HepG2 (cell line): Measurements from ENCODE around the gene TNRC18. TPM values are rescaled to one million over a fixed set of nuclear protein-coding genes. Genes with fewer than 3 reads are reported as not detected.
"Not testable (repeated sequence)": the region's sequence is repeated elsewhere in the genome, so short reads cannot be mapped to it uniquely, and the experiment has no call there.

Experiments
- ATAC-seq: fragments of 200-7000 bp; cut with Tn5 transposase; 3 replicates; pipeline ENCODE4 v1.9.1; 2020; ENCODE audit warnings: mild to moderate bottlenecking, moderate library complexity
- BruUV-seq: library from RNA; stranded (reverse); fragments of 400-500 nt; replicated peaks from 2 replicates; lab custom pipeline; 2021; lab: Mats Ljungman, UMichigan
- CTCF ChIA-PET: fragments of 300-600 bp; formaldehyde crosslinking; extraction: SDS; loops from one replicate; lab custom pipeline; 2021; ENCODE audit warnings: low total read pairs, inconsistent platforms, low intra/inter-chr PET ratio; lab: Yijun Ruan, JAX
- POLR2A ChIA-PET: fragments of 350-600 bp; sonication (Branson Sonifier 250); formaldehyde crosslinking; loops from one replicate; lab custom pipeline; 2020; ENCODE audit warnings: antibody characterized with exemption, inconsistent platforms; lab: Yijun Ruan, JAX
- DNase-seq: peaks from one replicate; pipeline ENCODE4 v3.0.0-alpha.2; 2015; ENCODE audit warnings: low spot score
- FAIRE-seq: peaks from 3 replicates; lab custom pipeline; 2011; peaks lifted over from hg19 to GRCh38; lab: Jason Lieb, UNC
- H2AFZ ChIP-seq: one replicate; pipeline ENCODE4 v1.6.1; 2011; ENCODE audit warnings: low read length, inconsistent platforms
- H3K27ac ChIP-seq: fragments of 300-600 bp; 3 replicates; pipeline ENCODE4 v1.8.0; 2011; ENCODE audit warnings: mixed run types, mild to moderate bottlenecking, mixed read lengths, low read length, inconsistent platforms; ENCODE audit not compliant: insufficient read depth; ENCODE audit errors: extremely low read length
- H3K27me3 ChIP-seq, 2 experiments: fragments of 200-600 bp in 1 of 2; 2 replicates in 1 of 2; 3 replicates in 1 of 2; pipeline versions ENCODE4 v1.6.0 to v1.8.0; 2011; ENCODE audit warnings: low read length in 2 of 2, mild to moderate bottlenecking in 2 of 2, moderate library complexity in 2 of 2, inconsistent platforms in 1 of 2; ENCODE audit not compliant: insufficient read depth in 2 of 2, control insufficient read depth in 1 of 2
- H3K36me3 ChIP-seq, 2 experiments: fragments of 200-600 bp in 1 of 2; replicated peaks in 1 of 2; 2 replicates in 1 of 2; 3 replicates in 1 of 2; pipeline versions ENCODE4 v1.5.1 to v1.8.0; 2011; ENCODE audit warnings: low read length in 2 of 2, inconsistent platforms in 1 of 2; ENCODE audit not compliant: insufficient read depth in 2 of 2, control insufficient read depth in 1 of 2
- H3K4me1 ChIP-seq: 2 replicates; pipeline ENCODE4 v1.5.1; 2012; ENCODE audit warnings: low read length, inconsistent platforms; ENCODE audit not compliant: insufficient read depth
- H3K4me2 ChIP-seq: 2 replicates; pipeline ENCODE4 v1.6.0; 2011; ENCODE audit warnings: low read depth, low read length, inconsistent platforms
- H3K4me3 ChIP-seq, 3 experiments: fragments of 200-600 bp in 1 of 3; sonication (generic), shearing (Covaris generic) in 1 of 3; replicated peaks in 1 of 3; 2 replicates each; pipeline ENCODE4 v1.5.1; 2011 to 2016; ENCODE audit warnings: low read length in 3 of 3, inconsistent platforms in 2 of 3, low read depth in 2 of 3, mild to moderate bottlenecking in 2 of 3, control low read depth in 1 of 3, mixed read lengths in 1 of 3; ENCODE audit not compliant: insufficient read depth in 1 of 3
- H3K79me2 ChIP-seq: one replicate; pipeline ENCODE4 v1.6.1; 2011; ENCODE audit warnings: low read length, inconsistent platforms; ENCODE audit not compliant: insufficient read depth
- H3K9ac ChIP-seq: 2 replicates; pipeline ENCODE4 v1.6.0; 2011; ENCODE audit warnings: mild to moderate bottlenecking, low read depth, low read length, inconsistent platforms; ENCODE audit not compliant: insufficient read depth
- H3K9me3 ChIP-seq: 2 replicates; pipeline ENCODE4 v1.5.1; 2012; ENCODE audit warnings: mild to moderate bottlenecking, low read length
- H4K20me1 ChIP-seq: 2 replicates; pipeline ENCODE4 v1.6.0; 2011; ENCODE audit warnings: inconsistent platforms, mild to moderate bottlenecking, low read length, moderate library complexity; ENCODE audit not compliant: insufficient read depth
- CCDC6 ChIP-seq: sonication (generic); formaldehyde crosslinking; IDR thresholded peaks from 2 replicates; pipeline ENCODE4 v1.8.1; 2022; ENCODE audit warnings: mild to moderate bottlenecking, missing genetic modification reagents, moderate library complexity
- RAD21 ChIP-seq: fragments of 450-650 bp; formaldehyde crosslinking; IDR thresholded peaks from 2 replicates; pipeline ENCODE4 v1.5.0; 2020; ENCODE audit warnings: mild to moderate bottlenecking
- RBM22 ChIP-seq: fragments of 200-400 bp; formaldehyde crosslinking; optimal IDR thresholded peaks from 2 replicates; pipeline ENCODE3; 2017; ENCODE audit warnings: mild to moderate bottlenecking, low read length, moderate library complexity
- SMC3 ChIP-seq: IDR thresholded peaks from 2 replicates; pipeline ENCODE4 v1.6.1; 2011; ENCODE audit warnings: low read length, improper control_type of control experiment
- STAG1 ChIP-seq: sonication (generic); formaldehyde crosslinking; IDR thresholded peaks from 2 replicates; pipeline ENCODE4 v1.4.0; 2020; ENCODE audit warnings: missing genetic modification reagents
- THAP11 ChIP-seq: IDR thresholded peaks from 2 replicates; pipeline ENCODE4 v1.6.1; 2016; ENCODE audit warnings: missing biosample characterization, missing genetic modification reagents
- XRCC5 ChIP-seq: fragments of 200-400 bp; formaldehyde crosslinking; optimal IDR thresholded peaks from 2 replicates; pipeline ENCODE3; 2017; ENCODE audit warnings: mild to moderate bottlenecking, low read length
- ZNF430 ChIP-seq: sonication (generic); formaldehyde crosslinking; IDR thresholded peaks from 2 replicates; pipeline ENCODE4 v1.9.0; 2021; ENCODE audit warnings: mild to moderate bottlenecking, missing genetic modification reagents
- WGBS: methylation state at CpG from one replicate; pipeline ENCODE4 v1.1.6; 2017; ENCODE audit warnings: low lambda C conversion rate; 5-methylcytosine and 5-hydroxymethylcytosine counted together
- in situ Hi-C: cut with HindIII; loops from 2 replicates; pipeline ENCODE4 v1.10.0; 2017; ENCODE audit warnings: low pct_unique_long_range_greater_than_20kb; ENCODE audit not compliant: extremely low pct_ligation_motif_present
- intact Hi-C: fragments of 100-400 bp; cut with micrococcal nuclease; formaldehyde crosslinking; loops from one replicate; pipeline ENCODE4 v1.10.0; 2022; ENCODE audit not compliant: unreplicated experiment
- polyA plus RNA-seq, 8 experiments: library from polyadenylated mRNA; depleted of rRNA in 3 of 8; stranded (reverse) in 7 of 8; unstranded in 1 of 8; fragments of >200 nt; fragmentation: Illumina TruSeq in 4 of 8; extraction: Trizol in 4 of 8; gene quantifications; 2 replicates each; pipeline versions ENCODE4 v1.2.1 to v1.2.3, GENCODE V29; 2011 to 2016; ENCODE audit warnings: low read depth in 4 of 8, missing spikeins in 1 of 8, mixed read lengths in 1 of 8; ENCODE audit not compliant: insufficient read depth in 1 of 8
- total RNA-seq, 5 experiments: library from RNA; depleted of rRNA; stranded (reverse); fragments of >200 nt; fragmentation: Illumina TruSeq; extraction: Trizol; gene quantifications; 2 replicates each; pipeline ENCODE4 v1.2.3, GENCODE V29; 2016; ENCODE audit warnings: low read depth in 1 of 5
- TF ChIP-seq, protein P1 (sequence below): sonication (generic); formaldehyde crosslinking; IDR thresholded peaks from 2 replicates; pipeline ENCODE4 v1.5.0; 2020; ENCODE audit warnings: mild to moderate bottlenecking, missing genetic modification reagents, moderate library complexity
- TF ChIP-seq, protein P2 (sequence below): sonication (generic); formaldehyde crosslinking; IDR thresholded peaks from 2 replicates; pipeline ENCODE4 v1.4.0; 2020; ENCODE audit warnings: missing genetic modification reagents

TNRC18 gene
- total and polyA plus RNA-seq, 2 of the 13 experiments (the other 11 are each of a cell fraction or from before 2014, with no cell fraction given): 11.7 to 17.4 TPM

DNA sequence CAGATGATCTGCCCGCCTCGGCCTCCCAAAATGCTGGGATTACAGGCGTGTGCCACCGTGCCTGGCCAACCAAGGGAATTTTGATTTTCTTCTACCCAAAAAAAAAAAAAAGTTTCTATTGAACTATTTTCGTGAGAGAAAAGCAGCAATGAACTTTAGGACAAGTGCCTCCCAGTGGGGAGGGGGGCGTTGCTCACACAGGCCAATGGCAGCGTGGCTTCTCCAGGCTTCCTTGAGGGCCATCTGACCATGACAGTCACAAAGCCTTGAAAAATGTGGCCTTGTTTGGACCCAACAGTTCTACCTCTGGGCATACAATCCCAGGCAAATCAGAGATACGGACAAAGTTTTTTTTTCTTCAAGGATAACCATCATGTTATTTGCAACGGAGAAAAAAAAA lies 56.0 kb downstream of the TNRC18 start (continued):
- TF ChIP-seq CCDC6 (CRISPR knock-in tag): no peak

DNA sequence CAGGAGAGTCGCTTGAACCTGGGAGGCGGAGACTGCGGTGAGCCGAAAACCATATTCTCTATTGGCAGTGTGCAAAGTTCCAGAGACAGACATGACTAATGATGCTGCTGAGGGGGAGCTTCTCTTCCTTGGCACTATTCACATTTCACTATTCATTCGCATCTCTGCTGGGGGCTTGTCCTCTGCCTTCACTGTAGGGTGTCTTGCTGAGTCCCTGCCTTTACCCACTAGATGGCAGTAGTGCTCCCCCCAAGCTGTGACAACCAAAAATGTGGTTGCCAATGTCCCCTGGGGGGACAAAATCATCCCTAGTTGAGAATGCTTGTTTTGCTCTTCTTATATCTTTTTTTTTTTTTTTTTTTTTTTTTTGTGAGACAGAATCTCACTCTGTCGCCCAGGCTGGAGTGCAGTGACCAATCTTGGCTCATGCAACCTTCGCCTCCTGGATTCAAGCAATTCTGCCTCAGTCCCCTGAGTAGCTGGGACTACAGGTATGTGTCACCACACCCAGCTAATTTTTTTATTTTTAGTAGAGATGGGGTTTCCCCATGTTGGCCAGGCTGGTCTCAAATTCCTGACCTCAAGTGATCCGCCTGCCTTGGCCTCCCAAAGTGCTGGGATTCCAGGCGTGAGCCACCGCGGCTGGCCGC lies 57.5 kb downstream of the TNRC18 start:
- 94% methylated on average over 11 of the region's 12 CpGs for WGBS
- not testable (repeated sequence) for H3K27ac ChIP-seq, H2AFZ ChIP-seq, H3K4me3 ChIP-seq, H3K4me2 ChIP-seq, H3K4me1 ChIP-seq, H3K9me3 ChIP-seq, H3K9ac ChIP-seq, H3K27me3 ChIP-seq, BruUV-seq
- TF ChIP-seq, protein P1, sequence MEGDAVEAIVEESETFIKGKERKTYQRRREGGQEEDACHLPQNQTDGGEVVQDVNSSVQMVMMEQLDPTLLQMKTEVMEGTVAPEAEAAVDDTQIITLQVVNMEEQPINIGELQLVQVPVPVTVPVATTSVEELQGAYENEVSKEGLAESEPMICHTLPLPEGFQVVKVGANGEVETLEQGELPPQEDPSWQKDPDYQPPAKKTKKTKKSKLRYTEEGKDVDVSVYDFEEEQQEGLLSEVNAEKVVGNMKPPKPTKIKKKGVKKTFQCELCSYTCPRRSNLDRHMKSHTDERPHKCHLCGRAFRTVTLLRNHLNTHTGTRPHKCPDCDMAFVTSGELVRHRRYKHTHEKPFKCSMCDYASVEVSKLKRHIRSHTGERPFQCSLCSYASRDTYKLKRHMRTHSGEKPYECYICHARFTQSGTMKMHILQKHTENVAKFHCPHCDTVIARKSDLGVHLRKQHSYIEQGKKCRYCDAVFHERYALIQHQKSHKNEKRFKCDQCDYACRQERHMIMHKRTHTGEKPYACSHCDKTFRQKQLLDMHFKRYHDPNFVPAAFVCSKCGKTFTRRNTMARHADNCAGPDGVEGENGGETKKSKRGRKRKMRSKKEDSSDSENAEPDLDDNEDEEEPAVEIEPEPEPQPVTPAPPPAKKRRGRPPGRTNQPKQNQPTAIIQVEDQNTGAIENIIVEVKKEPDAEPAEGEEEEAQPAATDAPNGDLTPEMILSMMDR (CRISPR knock-in tag): peak; percentile 82
- peak; percentile 44 for TF ChIP-seq RBM22
- peak; percentile 46 for TF ChIP-seq XRCC5
- TF ChIP-seq THAP11: 0 out of 2 replicates have a peak, but pooled peaks have one; percentile 30
- TF ChIP-seq, protein P2, sequence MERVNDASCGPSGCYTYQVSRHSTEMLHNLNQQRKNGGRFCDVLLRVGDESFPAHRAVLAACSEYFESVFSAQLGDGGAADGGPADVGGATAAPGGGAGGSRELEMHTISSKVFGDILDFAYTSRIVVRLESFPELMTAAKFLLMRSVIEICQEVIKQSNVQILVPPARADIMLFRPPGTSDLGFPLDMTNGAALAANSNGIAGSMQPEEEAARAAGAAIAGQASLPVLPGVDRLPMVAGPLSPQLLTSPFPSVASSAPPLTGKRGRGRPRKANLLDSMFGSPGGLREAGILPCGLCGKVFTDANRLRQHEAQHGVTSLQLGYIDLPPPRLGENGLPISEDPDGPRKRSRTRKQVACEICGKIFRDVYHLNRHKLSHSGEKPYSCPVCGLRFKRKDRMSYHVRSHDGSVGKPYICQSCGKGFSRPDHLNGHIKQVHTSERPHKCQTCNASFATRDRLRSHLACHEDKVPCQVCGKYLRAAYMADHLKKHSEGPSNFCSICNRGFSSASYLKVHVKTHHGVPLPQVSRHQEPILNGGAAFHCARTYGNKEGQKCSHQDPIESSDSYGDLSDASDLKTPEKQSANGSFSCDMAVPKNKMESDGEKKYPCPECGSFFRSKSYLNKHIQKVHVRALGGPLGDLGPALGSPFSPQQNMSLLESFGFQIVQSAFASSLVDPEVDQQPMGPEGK (CRISPR knock-in tag): peak; percentile 35; the same call in 1 of the 2 replicates
- peak; percentile 65 for TF ChIP-seq RAD21 (CRISPR knock-in tag)
- TF ChIP-seq ZNF430 (CRISPR knock-in tag): 0 out of 2 replicates have a peak, but pooled peaks have one; percentile 19
- TF ChIP-seq SMC3: peak; percentile 91
- peak; percentile 81 for TF ChIP-seq STAG1 (CRISPR knock-in tag)
- Histone ChIP-seq H3K79me2 (peaks cover 17% of the 10 kb centered on the region), H3K36me3 (peaks cover 48 to 54% of the 10 kb centered on the region in 2 experiments), H4K20me1 (peaks cover 55% of the 10 kb centered on the region)
- FAIRE-seq (peak; percentile 78), ATAC-seq (peak; percentile 69), DNase-seq (peak; percentile 69)
- CTCF ChIA-PET: interaction anchor here (2.1 kb wide), 1 partner anchor 85 kb away, joined by 16 read pairs; no protein-coding TSS in a partner anchor
- intact Hi-C loops (loop anchor here (1.0 kb wide), 1 partner anchor 84 kb away; no protein-coding TSS in a partner anchor), in situ Hi-C loops (loop anchor here (5.0 kb wide), 1 partner anchor 86 kb away; no protein-coding TSS in a partner anchor)
- POLR2A ChIA-PET: interaction anchor here (1.0 to 1.6 kb wide), 4 partner anchors 56 to 126 kb away, joined by 4 to 6 read pairs (median 4); no protein-coding TSS in a partner anchor
